GM18520 (cell line): ENCODE results near the gene MPP2.
"Not testable (repeated sequence)": the region's sequence is repeated elsewhere in the genome, so short reads cannot be mapped to it uniquely, and the experiment has no call there.

Source experiments
- ATAC-seq: cut with Tn5 transposase; IDR thresholded peaks from one replicate; pipeline ENCODE4 v1.9.1; 2021; ENCODE audit not compliant: unreplicated experiment

Gene MPP2, protein sequence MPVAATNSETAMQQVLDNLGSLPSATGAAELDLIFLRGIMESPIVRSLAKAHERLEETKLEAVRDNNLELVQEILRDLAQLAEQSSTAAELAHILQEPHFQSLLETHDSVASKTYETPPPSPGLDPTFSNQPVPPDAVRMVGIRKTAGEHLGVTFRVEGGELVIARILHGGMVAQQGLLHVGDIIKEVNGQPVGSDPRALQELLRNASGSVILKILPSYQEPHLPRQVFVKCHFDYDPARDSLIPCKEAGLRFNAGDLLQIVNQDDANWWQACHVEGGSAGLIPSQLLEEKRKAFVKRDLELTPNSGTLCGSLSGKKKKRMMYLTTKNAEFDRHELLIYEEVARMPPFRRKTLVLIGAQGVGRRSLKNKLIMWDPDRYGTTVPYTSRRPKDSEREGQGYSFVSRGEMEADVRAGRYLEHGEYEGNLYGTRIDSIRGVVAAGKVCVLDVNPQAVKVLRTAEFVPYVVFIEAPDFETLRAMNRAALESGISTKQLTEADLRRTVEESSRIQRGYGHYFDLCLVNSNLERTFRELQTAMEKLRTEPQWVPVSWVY

DNA sequence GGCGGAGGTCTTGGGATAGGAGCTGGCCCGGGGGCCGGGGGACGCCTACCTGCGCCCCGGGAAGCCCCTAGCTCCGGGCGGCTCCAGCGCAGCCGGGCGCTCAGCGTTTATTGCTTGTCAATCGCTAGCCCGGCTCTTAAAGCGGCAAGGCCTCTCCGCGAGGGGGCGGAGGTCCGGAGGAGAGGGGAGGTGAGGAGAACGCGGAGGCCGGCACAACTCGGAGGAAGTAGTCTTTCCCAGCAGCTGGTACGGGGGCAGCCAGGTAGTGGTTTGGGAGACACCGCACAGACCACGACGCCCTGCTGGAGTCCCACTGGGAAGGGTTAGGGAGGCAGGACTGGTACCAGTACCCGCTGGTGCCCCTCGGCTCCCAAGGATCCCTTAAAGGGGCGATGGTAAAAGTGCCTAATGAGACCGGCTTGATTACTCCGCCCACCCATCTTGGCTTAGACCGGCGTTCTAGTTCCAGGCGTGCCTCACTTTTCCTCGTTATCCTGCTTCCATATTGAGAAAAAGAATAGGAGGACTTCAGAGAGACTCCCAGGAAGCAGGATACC is at the start of gene MPP2:
Gene MPP2 (minus strand): TSS at position 112 of the 557 bp plus-strand sequence. CDS start 3,076 bp downstream, outside the sequence.
- no peak for ATAC-seq

GRCh38 chr17:43956222-43956621 is 48.9 kb upstream of the MPP2 start:
- no peak for ATAC-seq

DNA sequence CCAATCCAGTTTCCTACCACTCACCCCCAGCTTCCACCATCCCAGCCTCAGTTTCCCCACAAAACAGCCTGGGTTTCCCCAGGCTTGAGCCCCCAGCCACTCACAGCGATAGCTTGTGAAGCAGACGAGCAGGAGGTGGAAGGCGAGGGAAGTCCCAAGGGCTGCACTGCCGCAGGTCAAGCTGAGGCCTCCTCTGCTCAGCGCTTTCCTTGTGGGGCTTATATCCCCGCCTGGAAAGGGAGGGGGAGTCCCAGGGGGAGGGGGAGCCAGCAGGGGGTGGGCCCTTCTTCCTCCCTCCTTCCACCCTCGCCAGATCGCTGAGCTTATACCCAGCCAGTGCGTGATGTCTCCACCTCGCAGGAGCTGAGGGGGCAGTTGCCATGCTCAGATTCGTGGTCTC is 46.4 kb upstream of the MPP2 start, which contains the start of gene PYY:
Gene PYY (minus strand): TSS at position 195 of the 400 bp plus-strand sequence. CDS start 457 bp downstream, outside the sequence.
- no peak for ATAC-seq

- ATAC-seq = no peak
Observed at GRCh38 chr17:43952724-43953666, 45.7 kb upstream of the MPP2 start.

DNA sequence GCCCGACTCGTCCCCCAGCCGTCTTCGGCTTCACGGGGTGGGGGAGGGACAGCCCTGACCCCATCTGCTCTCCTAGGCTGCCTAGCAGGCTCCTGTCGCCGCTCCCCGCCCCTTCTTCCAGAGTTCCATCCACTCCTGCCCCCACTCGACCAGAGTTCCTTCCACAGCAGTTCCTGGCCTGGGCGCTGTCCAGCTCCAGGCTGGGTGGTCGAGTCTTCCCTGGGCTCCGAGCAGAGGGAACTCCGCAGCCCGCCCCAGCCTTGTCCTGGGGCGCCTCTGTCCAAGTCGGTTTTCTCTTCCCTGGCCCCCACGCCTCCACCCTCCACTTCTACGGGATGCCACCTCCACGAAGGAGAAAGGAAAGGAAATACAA is 45.0 kb upstream of the MPP2 start:
- no peak for ATAC-seq

- ATAC-seq = no peak
Observed at GRCh38 chr17:43951750-43952149, 44.4 kb upstream of the MPP2 start.

GRCh38 chr17:43950554-43950953 is 43.2 kb upstream of the MPP2 start:
- ATAC-seq = no peak

DNA sequence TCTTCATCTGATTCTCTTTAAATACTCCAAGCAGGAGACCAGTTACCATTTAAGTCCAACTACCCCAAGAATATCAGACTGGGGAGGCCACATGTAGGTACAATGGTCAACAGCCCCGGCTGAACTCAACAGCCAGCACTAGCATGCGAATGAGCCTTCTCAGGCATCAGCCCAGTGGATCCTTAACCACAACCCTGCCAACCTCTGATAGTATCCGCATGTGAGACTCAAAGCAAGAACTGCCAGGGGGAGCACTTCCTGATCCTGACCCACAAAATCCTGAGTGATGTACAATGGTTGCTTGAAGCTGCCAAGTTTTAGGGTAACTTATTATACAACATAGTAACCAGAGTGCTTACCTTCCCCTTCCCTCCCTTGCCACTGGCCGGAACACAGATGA is 42.4 kb upstream of the MPP2 start:
- ATAC-seq = no peak

- ATAC-seq = no peak
Observed at GRCh38 chr17:43946781-43947180, 39.4 kb upstream of the MPP2 start.

- no peak for ATAC-seq
Observed at GRCh38 chr17:43945074-43945829, 37.9 kb upstream of the MPP2 start.

- ATAC-seq = no peak
Observed at GRCh38 chr17:43942051-43942685, 34.8 kb upstream of the MPP2 start, which contains the start of gene PPY. Gene PPY (minus strand): TSS chr17:43942476. CDS start chr17:43941654, 822 bp downstream.

- ATAC-seq = no peak
Observed at GRCh38 chr17:43940630-43941029, 33.3 kb upstream of the MPP2 start.

GRCh38 chr17:43939886-43940285 is 32.5 kb upstream of the MPP2 start:
- ATAC-seq = no peak

GRCh38 chr17:43939452-43939851 is 32.1 kb upstream of the MPP2 start:
- ATAC-seq = not testable (repeated sequence)

DNA sequence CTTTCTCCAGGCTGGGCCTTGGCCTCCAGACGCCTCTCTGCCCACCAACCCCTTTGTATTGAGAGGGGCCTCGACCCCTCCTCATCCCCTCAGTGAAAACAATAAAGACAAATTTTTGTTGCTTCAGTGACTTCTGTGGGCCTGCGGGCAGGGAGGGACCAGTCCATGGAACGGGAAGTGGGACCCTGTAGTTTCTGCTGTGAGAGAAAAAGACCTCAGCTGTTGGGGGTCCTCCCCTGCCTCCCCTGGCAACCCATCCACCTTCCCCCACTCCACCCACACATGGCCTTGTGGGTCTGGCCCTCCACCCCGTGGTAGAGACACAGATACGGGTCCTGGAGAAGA is 31.5 kb upstream of the MPP2 start:
- ATAC-seq = no peak

- ATAC-seq = no peak
Observed at GRCh38 chr17:43936434-43936833, 29.1 kb upstream of the MPP2 start.

- ATAC-seq = no peak
Observed at GRCh38 chr17:43935926-43936261, 28.6 kb upstream of the MPP2 start.

GRCh38 chr17:43935204-43935925 is 28.0 kb upstream of the MPP2 start:
- no peak for ATAC-seq

- ATAC-seq = no peak
Observed at GRCh38 chr17:43932923-43933322, 25.6 kb upstream of the MPP2 start.
